GM23248 (cell line): ENCODE measurements around the gene EHMT1. TPM values are rescaled to one million over a fixed set of nuclear protein-coding genes. Genes with fewer than 3 reads are reported as not detected.
"Not testable (repeated sequence)": the region's sequence is repeated elsewhere in the genome, so short reads cannot be mapped to it uniquely, and the experiment has no call there.

Experiments
- DNase-seq: peaks from one replicate; pipeline ENCODE4 v3.0.0-alpha.2; 2015
- H2AFZ ChIP-seq: fragments of 200-600 bp; sonication (generic); 2 replicates; pipeline ENCODE4 v1.6.1; 2016; ENCODE audit warnings: antibody characterized with exemption
- H3F3A ChIP-seq: fragments of 200-600 bp; sonication (generic); 2 replicates; pipeline ENCODE4 v1.6.1; 2016; ENCODE audit warnings: mild to moderate bottlenecking, antibody characterized with exemption, mixed run types; ENCODE audit not compliant: insufficient read depth
- H3K27ac ChIP-seq: fragments of 200-600 bp; sonication (generic); 2 replicates; pipeline ENCODE4 v1.5.1; 2016; ENCODE audit warnings: mild to moderate bottlenecking
- H3K27me3 ChIP-seq: fragments of 200-600 bp; sonication (generic); replicated peaks from 2 replicates; pipeline ENCODE4 v1.6.1; 2016; ENCODE audit warnings: mild to moderate bottlenecking; ENCODE audit not compliant: insufficient read depth
- H3K36me3 ChIP-seq: fragments of 200-600 bp; sonication (generic); 2 replicates; pipeline ENCODE4 v1.6.1; 2016; ENCODE audit warnings: low read depth, mild to moderate bottlenecking
- H3K4me1 ChIP-seq: fragments of 200-600 bp; sonication (generic); 2 replicates; pipeline ENCODE4 v1.6.1; 2016; ENCODE audit warnings: mild to moderate bottlenecking; ENCODE audit not compliant: insufficient read depth
- H3K4me2 ChIP-seq: fragments of 200-600 bp; sonication (generic); one replicate; pipeline ENCODE4 v1.6.1; 2016; ENCODE audit warnings: mild to moderate bottlenecking; ENCODE audit not compliant: unreplicated experiment
- H3K4me3 ChIP-seq: fragments of 200-600 bp; sonication (generic); 2 replicates; pipeline ENCODE4 v1.5.1; 2016; ENCODE audit warnings: mild to moderate bottlenecking
- H3K79me2 ChIP-seq: fragments of 200-600 bp; sonication (generic); 2 replicates; pipeline ENCODE4 v1.6.1; 2016; ENCODE audit warnings: mild to moderate bottlenecking; ENCODE audit not compliant: insufficient read depth
- H3K9ac ChIP-seq: fragments of 200-600 bp; sonication (generic); 2 replicates; pipeline ENCODE4 v1.6.1; 2016; ENCODE audit warnings: mild to moderate bottlenecking
- H3K9me2 ChIP-seq: fragments of 200-600 bp; sonication (generic); 2 replicates; pipeline ENCODE4 v1.6.1; 2016; ENCODE audit warnings: mixed run types, mild to moderate bottlenecking, moderate library complexity; ENCODE audit not compliant: insufficient read depth
- H3K9me3 ChIP-seq: fragments of 200-600 bp; sonication (generic); one replicate; pipeline ENCODE4 v1.6.1; 2017; ENCODE audit warnings: low read depth
- H4K20me1 ChIP-seq: fragments of 200-600 bp; sonication (generic); 2 replicates; pipeline ENCODE4 v1.6.0; 2016; ENCODE audit not compliant: insufficient read depth
- EZH2 ChIP-seq: fragments of 200-600 bp; sonication (generic); IDR thresholded peaks from 2 replicates; pipeline ENCODE4 v1.6.1; 2018; ENCODE audit warnings: antibody characterized with exemption, mild to moderate bottlenecking; ENCODE audit not compliant: insufficient read depth, poor library complexity, severe bottlenecking
- EZH2phosphoT487 ChIP-seq: fragments of 200-600 bp; sonication (generic); IDR thresholded peaks from 2 replicates; pipeline ENCODE4 v1.6.1; 2018; ENCODE audit warnings: antibody characterized with exemption, moderate library complexity, mild to moderate bottlenecking, low read depth; ENCODE audit not compliant: insufficient read depth
- WGBS, 2 experiments: methylation state at CpG; one replicate each; pipeline ENCODE4 v1.1.6; 2015 to 2017; ENCODE audit warnings: low lambda C conversion rate in 2 of 2, low coverage in 1 of 2; ENCODE audit errors: missing lambda C conversion rate in 2 of 2; 5-methylcytosine and 5-hydroxymethylcytosine counted together
- in situ Hi-C: fragments of 300-500 bp; cut with MboI; formaldehyde crosslinking; loops from 2 replicates; pipeline ENCODE4 v1.15.0; 2020
- polyA plus RNA-seq: library from polyadenylated mRNA; unstranded; fragments of >200 nt; fragmentation: Nextera tagmentation; extraction: Ambion mirVana; gene quantifications from 2 replicates; pipeline ENCODE4 v1.2.1, GENCODE V29; 2016
- total RNA-seq: library from RNA; depleted of rRNA; stranded (reverse); fragments of >200 nt; shearing (Covaris generic); gene quantifications from 2 replicates; pipeline ENCODE4 v1.2.3, GENCODE V29; 2014

Gene EHMT1
- total and polyA plus RNA-seq, 2 experiments from 2014 or later = 26.8 to 31.0 TPM

DNA sequence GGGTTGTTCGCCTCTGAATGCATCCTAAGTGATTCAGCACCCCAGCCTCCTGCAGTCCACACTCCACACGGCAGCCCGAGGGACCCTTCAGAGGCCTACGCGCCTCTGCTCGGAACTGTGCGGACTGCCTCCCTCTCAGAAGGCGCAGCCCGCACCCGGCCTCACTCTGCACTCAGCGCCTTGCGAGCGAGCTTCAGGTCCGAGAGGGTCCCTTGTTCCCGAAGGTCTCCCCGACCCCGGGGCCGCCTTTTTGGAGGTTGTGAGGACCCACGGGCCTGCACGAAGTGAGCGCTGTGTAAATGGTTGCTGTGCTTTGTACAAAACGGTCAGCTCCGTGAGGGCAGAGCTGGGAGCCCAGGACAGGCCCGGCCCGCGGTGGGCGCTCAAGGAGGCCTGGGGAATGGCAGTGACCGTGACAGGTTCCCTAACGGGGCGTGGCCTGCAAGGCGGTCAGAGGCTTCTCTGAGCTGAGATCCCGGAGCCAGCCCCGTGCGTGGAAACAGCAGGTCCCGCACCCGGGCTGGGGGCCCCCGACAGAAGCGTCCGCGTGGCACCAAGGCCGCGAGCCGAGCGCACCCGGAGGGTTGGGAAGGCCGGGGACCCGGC, 258.1 kb downstream of the EHMT1 start:
- no peak overlapping the region for H3K27ac ChIP-seq
- WGBS, 2 experiments = 42 to 50% methylated on average over 40 to 47 of the region's 47 CpGs

DNA sequence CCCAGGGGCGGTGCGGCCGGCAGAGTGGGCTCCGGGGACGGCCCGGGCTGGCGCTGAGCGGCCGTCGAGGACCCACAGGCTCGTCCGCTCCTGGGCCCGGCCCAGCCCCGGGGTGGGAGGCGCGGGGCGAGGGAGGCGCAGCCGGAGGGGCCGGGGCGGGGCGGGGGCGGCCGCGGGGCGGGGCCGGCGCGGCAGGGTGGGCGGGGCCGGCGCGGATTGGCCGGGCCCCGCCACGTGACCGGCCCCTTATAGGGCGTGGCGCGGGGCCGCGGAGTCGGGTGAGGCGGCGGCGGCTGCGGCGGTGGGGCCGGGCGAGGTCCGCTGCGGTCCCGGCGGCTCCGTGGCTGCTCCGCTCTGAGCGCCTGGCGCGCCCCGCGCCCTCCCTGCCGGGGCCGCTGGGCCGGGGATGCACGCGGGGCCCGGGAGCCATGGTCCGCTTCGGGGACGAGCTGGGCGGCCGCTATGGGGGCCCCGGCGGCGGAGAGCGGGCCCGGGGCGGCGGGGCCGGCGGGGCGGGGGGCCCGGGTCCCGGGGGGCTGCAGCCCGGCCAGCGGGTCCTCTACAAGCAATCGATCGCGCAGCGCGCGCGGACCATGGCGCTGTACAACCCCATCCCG, 258.8 kb downstream of the EHMT1 start, which contains the start of gene CACNA1B:
Gene CACNA1B (plus strand): TSS at position 277 of the 617 bp plus-strand sequence. CDS start 152 bp downstream, at position 429.
- H3K4me3 ChIP-seq, H4K20me1 ChIP-seq, in situ Hi-C loops, H2AFZ ChIP-seq, H3K9me2 ChIP-seq, H3K9me3 ChIP-seq, H3K36me3 ChIP-seq, H3K4me2 ChIP-seq, H3K27ac ChIP-seq, H3F3A ChIP-seq, H3K9ac ChIP-seq, H3K79me2 ChIP-seq, DNase-seq, H3K27me3 ChIP-seq, H3K4me1 ChIP-seq: not testable (repeated sequence)
- 6 to 8% methylated on average over 26 to 32 of the region's 95 CpGs for WGBS, 2 experiments

More for the DNA sequence above, 258.1 kb downstream of the EHMT1 start:
- no peaks in the 10 kb centered on the region for H3K27me3 ChIP-seq
- no peak for TF ChIP-seq EZH2phosphoT487
- TF ChIP-seq EZH2 = no peak
- in situ Hi-C loops = no loop called here
- H3K9ac ChIP-seq = no peak overlapping the region
- no peak overlapping the region for H2AFZ ChIP-seq
- H3K79me2 ChIP-seq = no peaks in the 10 kb centered on the region
- no peaks in the 10 kb centered on the region for H3K9me2 ChIP-seq
- no peaks in the 10 kb centered on the region for H3K9me3 ChIP-seq
- no peaks in the 10 kb centered on the region for H3F3A ChIP-seq
- no peak overlapping the region for H3K4me2 ChIP-seq
- H3K36me3 ChIP-seq = no peaks in the 10 kb centered on the region
- no peak overlapping the region for H3K4me3 ChIP-seq
- H4K20me1 ChIP-seq = no peaks in the 10 kb centered on the region
- no peak for DNase-seq
- no peaks in the 10 kb centered on the region for H3K4me1 ChIP-seq

DNA sequence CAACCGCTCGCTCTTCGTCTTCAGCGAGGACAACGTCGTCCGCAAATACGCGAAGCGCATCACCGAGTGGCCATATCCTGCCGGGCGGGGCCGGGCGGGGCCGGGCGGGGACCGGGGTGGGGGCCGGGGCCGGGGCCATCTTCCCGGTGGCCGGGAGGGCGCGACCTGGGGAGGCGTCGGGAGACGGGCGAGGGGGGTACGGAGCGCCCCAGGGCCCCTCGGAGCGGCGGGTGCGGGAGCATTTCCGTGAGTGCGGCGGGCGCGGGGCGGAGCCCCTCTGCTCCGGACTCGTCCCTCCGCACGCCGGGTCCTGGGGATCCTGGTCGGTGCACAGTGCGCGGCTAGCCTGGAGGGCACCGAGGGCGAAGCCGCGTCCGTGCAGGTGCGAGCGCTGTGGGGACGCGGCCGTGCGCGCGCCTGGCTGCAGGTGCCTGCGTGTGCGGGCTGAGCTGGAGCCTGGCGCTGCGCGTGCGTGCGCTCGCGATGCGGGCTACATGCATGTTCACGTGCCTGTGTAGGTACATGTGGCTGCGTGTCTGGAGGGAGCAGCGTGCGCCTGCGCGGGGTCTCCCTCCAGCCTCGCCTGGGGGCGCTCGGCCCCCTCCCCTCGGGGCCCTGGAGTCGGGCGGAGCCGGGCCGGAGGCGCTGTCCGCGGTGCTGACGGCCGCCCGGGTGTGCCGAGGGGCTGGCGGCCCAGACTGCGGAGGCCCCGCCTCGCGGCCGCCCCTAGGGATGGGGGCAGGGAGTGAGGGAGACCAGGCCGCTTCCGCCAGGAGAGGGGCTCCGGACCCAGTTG, 259.5 kb downstream of the EHMT1 start:
- no peaks in the 10 kb centered on the region for H3F3A ChIP-seq
- no peaks in the 10 kb centered on the region for H4K20me1 ChIP-seq
- no peaks in the 10 kb centered on the region for H3K79me2 ChIP-seq
- no peaks in the 10 kb centered on the region for H3K4me1 ChIP-seq
- 8 to 14% methylated on average over 53 to 87 of the region's 101 CpGs for WGBS, 2 experiments
- no peak overlapping the region for H2AFZ ChIP-seq
- no peaks in the 10 kb centered on the region for H3K9me3 ChIP-seq
- TF ChIP-seq EZH2phosphoT487 (no peak), EZH2 (no peak)
- no peaks in the 10 kb centered on the region for H3K9me2 ChIP-seq
- H3K4me2 ChIP-seq = no peak overlapping the region
- no peak overlapping the region for H3K4me3 ChIP-seq
- H3K36me3 ChIP-seq = no peaks in the 10 kb centered on the region
- DNase-seq = peak; percentile 8
- H3K9ac ChIP-seq = no peak overlapping the region
- in situ Hi-C loops = no loop called here
- no peak overlapping the region for H3K27ac ChIP-seq
- no peaks in the 10 kb centered on the region for H3K27me3 ChIP-seq

DNA sequence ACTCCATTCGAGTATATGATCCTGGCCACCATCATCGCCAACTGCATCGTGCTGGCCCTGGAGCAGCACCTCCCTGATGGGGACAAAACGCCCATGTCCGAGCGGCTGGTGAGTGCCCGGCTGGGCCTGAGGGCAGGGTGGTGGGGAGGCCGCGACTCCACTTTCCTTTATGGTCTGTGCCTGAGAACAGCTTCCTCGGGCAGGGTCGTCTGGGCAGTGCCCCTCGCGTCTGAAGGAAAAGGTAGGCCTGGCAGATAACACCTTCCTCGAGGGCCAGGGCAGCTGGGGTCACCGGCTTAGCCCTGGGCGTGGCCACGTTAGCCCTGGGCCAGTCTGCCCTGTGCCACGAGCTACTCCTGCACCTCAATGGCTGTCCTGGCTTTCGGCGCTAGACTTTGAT, 260.2 kb downstream of the EHMT1 start:
- Histone ChIP-seq H3K4me1 (no peaks in the 10 kb centered on the region), H3K9me2 (no peaks in the 10 kb centered on the region), H3K27me3 (no peaks in the 10 kb centered on the region), H3K9me3 (no peaks in the 10 kb centered on the region), H2AFZ (no peak overlapping the region), H3F3A (no peaks in the 10 kb centered on the region), H3K79me2 (no peaks in the 10 kb centered on the region), H3K4me3 (no peak overlapping the region), H3K9ac (no peak overlapping the region), H4K20me1 (no peaks in the 10 kb centered on the region), H3K36me3 (no peaks in the 10 kb centered on the region), H3K27ac (no peak overlapping the region), H3K4me2 (no peak overlapping the region)
- no peak for DNase-seq
- TF ChIP-seq EZH2phosphoT487 (no peak), EZH2 (no peak)
- in situ Hi-C loops = no loop called here
- 73 to 75% methylated on average over 20 of the region's 20 CpGs for WGBS, 2 experiments
